ENCODE measurements around the gene ACYP2.

DNA sequence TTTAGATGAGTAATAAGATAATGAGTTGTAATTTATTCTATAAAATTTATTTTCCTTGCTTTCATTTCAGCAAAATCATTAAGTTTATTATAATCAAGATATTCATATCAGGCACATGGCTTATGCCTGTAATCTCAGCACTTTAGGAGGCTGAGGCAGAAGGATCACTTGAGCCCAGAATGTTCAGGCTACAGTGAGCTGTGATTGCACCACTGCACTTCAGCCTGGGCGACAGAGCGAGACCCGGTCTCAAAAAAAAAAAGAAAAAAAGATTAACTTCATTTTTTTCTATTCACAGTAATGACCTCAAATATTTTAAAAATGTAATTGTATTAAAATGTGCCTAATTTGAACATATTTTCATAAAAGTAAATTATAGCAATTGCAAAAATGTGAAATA is 67.9 kb downstream of the ACYP2 start:
- TF ChIP-seq GATA3 (IDR thresholded peaks at IDR 0.05; ENCODE audit: low read depth, low read length) = no peak
- no peak for TF ChIP-seq GATA2 (IDR thresholded peaks at IDR 0.05; ENCODE audit: low read depth, low read length)

Data from SH-SY5Y (cell line).